Tibial artery (tissue), 4 donors: ENCODE results near the gene LAP3.

ENCODE experiments used
- DNase-seq, 2 donors: peaks; one replicate each; pipeline ENCODE4 v3.0.0-alpha.2; 2019
- H3K27ac ChIP-seq, 2 donors: fragments of 200-600 bp; sonication (generic) in 1 of 2; 1 replicate in 1 of 2; 2 replicates in 1 of 2; pipeline ENCODE4 v1.5.1; 2018 to 2019; ENCODE audit warnings: mild to moderate bottlenecking in 1 of 2
- H3K27me3 ChIP-seq, 2 donors: fragments of 200-600 bp; sonication (generic) in 1 of 2; one replicate each; pipeline versions ENCODE4 v1.5.1 to v1.6.0; 2016 to 2019
- H3K36me3 ChIP-seq, 3 donors: fragments of 200-600 bp; sonication (generic) in 2 of 3; one replicate each; pipeline ENCODE4 v1.5.1; 2016 to 2019; ENCODE audit warnings: mild to moderate bottlenecking in 2 of 3
- H3K4me1 ChIP-seq, 4 donors: fragments of 200-600 bp; sonication (generic) in 2 of 4; 1 replicate in 3 of 4; 2 replicates in 1 of 4; pipeline ENCODE4 v1.5.1; 2016 to 2019
- H3K4me3 ChIP-seq, 2 donors: fragments of 200-600 bp; sonication (generic) in 1 of 2; 1 replicate in 1 of 2; 2 replicates in 1 of 2; pipeline ENCODE4 v1.5.1; 2018 to 2019; ENCODE audit warnings: mild to moderate bottlenecking in 2 of 2
- H3K9me3 ChIP-seq, 3 donors: fragments of 200-600 bp; sonication (generic) in 1 of 3; one replicate each; pipeline ENCODE4 v1.5.1; 2016 to 2019
- CTCF ChIP-seq, 2 experiments: fragments of 200-600 bp in 1 of 2; fragments of 450-650 bp in 1 of 2; IDR thresholded peaks; one replicate each; pipeline ENCODE4 v1.5.1; 2017 to 2019; ENCODE audit warnings: antibody characterized with exemption in 2 of 2, mild to moderate bottlenecking in 1 of 2, moderate library complexity in 1 of 2
- intact Hi-C: fragments of 100-400 bp; cut with DNase I; formaldehyde crosslinking; loops from one replicate; pipeline ENCODE4 v1.15.0; 2023; ENCODE audit warnings: low total_unique reads

Gene LAP3

GRCh38 chr4:17589355-17589754 is 12.4 kb downstream of the LAP3 start:
- Histone ChIP-seq H3K27ac (no peak overlapping the region), H3K9me3 (no peaks in the 10 kb centered on the region), H3K4me1 (no peaks in the 10 kb centered on the region), H3K4me3 (no peak overlapping the region), H3K27me3 (no peaks in the 10 kb centered on the region), H3K36me3 (peaks cover 59 to 90% (median 77%) of the 10 kb centered on the region in 3 donors)
- no peak for TF ChIP-seq CTCF (IDR thresholded peaks at IDR 0.05)
- intact Hi-C loops: no loop called here
- no peak for DNase-seq

- Histone ChIP-seq H3K27me3 (no peaks in the 10 kb centered on the region), H3K4me3 (no peak overlapping the region), H3K36me3 (peaks cover 58 to 90% (median 75%) of the 10 kb centered on the region in 3 donors), H3K9me3 (no peaks in the 10 kb centered on the region), H3K4me1 (no peaks in the 10 kb centered on the region), H3K27ac (no peak overlapping the region)
- intact Hi-C loops: no loop called here
- peak in 1 of 2 donors; percentile 27 for DNase-seq
- no peak for TF ChIP-seq CTCF (IDR thresholded peaks at IDR 0.05)
Observed at GRCh38 chr4:17595471-17596005, 18.5 kb downstream of the LAP3 start.

GRCh38 chr4:17597517-17597916 is 20.5 kb downstream of the LAP3 start:
- Histone ChIP-seq H3K36me3 (peaks cover 50 to 88% (median 80%) of the 10 kb centered on the region in 3 donors), H3K27ac (no peak overlapping the region), H3K4me3 (no peak overlapping the region), H3K27me3 (no peaks in the 10 kb centered on the region), H3K4me1 (no peaks in the 10 kb centered on the region), H3K9me3 (no peaks in the 10 kb centered on the region)
- no peak for DNase-seq
- no peak for TF ChIP-seq CTCF (IDR thresholded peaks at IDR 0.05)
- intact Hi-C loops: no loop called here

GRCh38 chr4:17599826-17600225 is 22.8 kb downstream of the LAP3 start:
- peaks cover 44 to 87% (median 68%) of the 10 kb centered on the region in 3 donors for H3K36me3 ChIP-seq
- no peaks in the 10 kb centered on the region for H3K27me3 ChIP-seq
- intact Hi-C loops: no loop called here
- H3K4me1 ChIP-seq: no peaks in the 10 kb centered on the region
- no peaks in the 10 kb centered on the region for H3K9me3 ChIP-seq
- no peak for TF ChIP-seq CTCF (IDR thresholded peaks at IDR 0.05)
- H3K4me3 ChIP-seq: no peak overlapping the region
- H3K27ac ChIP-seq: no peak overlapping the region
- DNase-seq: no peak

- Histone ChIP-seq H3K4me3 (no peak overlapping the region), H3K36me3 (peaks cover 31 to 74% (median 55%) of the 10 kb centered on the region in 3 donors), H3K9me3 (no peaks in the 10 kb centered on the region), H3K27ac (no peak overlapping the region), H3K4me1 (no peaks in the 10 kb centered on the region), H3K27me3 (no peaks in the 10 kb centered on the region)
- TF ChIP-seq CTCF (IDR thresholded peaks at IDR 0.05): no peak
- no peak for DNase-seq
- intact Hi-C loops: no loop called here
Observed at GRCh38 chr4:17605236-17605635, 28.2 kb downstream of the LAP3 start.
